Measurements from ENCODE around the gene SLCO2A1. TPM values are rescaled to one million over a fixed set of nuclear protein-coding genes. Genes with fewer than 3 reads are reported as not detected.

SLCO2A1 gene
- total RNA-seq, 2 donors from 2014 or later, result 26.3 to 34.8 TPM

DNA sequence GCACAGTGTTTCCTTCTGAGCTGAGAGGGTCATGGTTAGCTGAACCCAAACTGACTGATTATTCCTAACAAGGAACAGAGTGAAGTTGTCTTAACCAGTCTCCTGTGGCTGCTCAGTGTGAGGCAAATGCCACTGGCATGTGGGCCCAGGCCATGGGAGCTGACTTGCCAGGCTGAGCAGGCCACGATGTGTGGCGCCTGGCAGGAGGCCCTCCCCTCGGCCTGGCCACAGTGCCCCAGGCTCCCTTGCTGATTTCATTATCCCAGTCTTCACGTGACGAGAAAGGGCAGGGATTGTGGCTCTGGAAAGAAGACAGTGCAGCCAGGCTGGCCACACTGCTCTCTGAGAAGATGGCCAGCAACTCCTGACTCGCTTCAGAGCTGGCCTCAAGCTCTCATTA lies 58.8 kb downstream of the SLCO2A1 start:
- H3K27ac ChIP-seq, result no peak overlapping the region
- H3K36me3 ChIP-seq, result no peaks in the 10 kb centered on the region
- TF ChIP-seq, protein P1, sequence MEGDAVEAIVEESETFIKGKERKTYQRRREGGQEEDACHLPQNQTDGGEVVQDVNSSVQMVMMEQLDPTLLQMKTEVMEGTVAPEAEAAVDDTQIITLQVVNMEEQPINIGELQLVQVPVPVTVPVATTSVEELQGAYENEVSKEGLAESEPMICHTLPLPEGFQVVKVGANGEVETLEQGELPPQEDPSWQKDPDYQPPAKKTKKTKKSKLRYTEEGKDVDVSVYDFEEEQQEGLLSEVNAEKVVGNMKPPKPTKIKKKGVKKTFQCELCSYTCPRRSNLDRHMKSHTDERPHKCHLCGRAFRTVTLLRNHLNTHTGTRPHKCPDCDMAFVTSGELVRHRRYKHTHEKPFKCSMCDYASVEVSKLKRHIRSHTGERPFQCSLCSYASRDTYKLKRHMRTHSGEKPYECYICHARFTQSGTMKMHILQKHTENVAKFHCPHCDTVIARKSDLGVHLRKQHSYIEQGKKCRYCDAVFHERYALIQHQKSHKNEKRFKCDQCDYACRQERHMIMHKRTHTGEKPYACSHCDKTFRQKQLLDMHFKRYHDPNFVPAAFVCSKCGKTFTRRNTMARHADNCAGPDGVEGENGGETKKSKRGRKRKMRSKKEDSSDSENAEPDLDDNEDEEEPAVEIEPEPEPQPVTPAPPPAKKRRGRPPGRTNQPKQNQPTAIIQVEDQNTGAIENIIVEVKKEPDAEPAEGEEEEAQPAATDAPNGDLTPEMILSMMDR (IDR thresholded peaks at IDR 0.05), result no peak
- no peak for DNase-seq
- H3K9me3 ChIP-seq, result no peaks in the 10 kb centered on the region
- H3K4me3 ChIP-seq, result no peak overlapping the region
- H3K27me3 ChIP-seq, result no peaks in the 10 kb centered on the region
- no peak overlapping the region for H3K9ac ChIP-seq (ENCODE audit: low read depth in 2 of 2, low read length in 2 of 2)
- no peaks in the 10 kb centered on the region for H3K4me1 ChIP-seq
- intact Hi-C loops (cut with DNase I), result no loop called here

DNA sequence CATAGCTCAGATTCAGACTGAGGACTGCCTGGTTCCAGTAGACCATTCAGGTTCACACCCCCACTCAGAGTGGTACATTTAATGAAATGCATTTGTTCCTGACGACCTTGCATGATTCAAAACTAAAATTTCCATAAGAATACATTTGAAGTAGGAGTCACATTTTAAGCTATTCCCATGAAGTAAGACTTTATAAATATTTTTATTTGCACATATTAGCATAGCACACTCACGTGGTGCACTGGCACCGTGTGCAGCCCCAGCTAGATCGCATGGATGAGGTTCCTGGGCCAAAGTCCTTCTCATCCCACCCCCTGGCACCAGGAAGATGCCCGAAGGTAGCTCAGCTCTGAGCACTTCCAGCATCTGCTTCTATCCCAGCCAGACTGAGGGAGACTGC lies 59.4 kb downstream of the SLCO2A1 start:
- H3K4me1 ChIP-seq, result no peaks in the 10 kb centered on the region
- no peak for DNase-seq
- no peak overlapping the region for H3K9ac ChIP-seq (ENCODE audit: low read depth in 2 of 2, low read length in 2 of 2)
- H3K36me3 ChIP-seq, result no peaks in the 10 kb centered on the region
- TF ChIP-seq, protein P1 (IDR thresholded peaks at IDR 0.05), result no peak
- no peaks in the 10 kb centered on the region for H3K27me3 ChIP-seq
- intact Hi-C loops (cut with DNase I), result no loop called here
- H3K4me3 ChIP-seq, result no peak overlapping the region
- H3K9me3 ChIP-seq, result no peaks in the 10 kb centered on the region
- H3K27ac ChIP-seq, result no peak overlapping the region

DNA sequence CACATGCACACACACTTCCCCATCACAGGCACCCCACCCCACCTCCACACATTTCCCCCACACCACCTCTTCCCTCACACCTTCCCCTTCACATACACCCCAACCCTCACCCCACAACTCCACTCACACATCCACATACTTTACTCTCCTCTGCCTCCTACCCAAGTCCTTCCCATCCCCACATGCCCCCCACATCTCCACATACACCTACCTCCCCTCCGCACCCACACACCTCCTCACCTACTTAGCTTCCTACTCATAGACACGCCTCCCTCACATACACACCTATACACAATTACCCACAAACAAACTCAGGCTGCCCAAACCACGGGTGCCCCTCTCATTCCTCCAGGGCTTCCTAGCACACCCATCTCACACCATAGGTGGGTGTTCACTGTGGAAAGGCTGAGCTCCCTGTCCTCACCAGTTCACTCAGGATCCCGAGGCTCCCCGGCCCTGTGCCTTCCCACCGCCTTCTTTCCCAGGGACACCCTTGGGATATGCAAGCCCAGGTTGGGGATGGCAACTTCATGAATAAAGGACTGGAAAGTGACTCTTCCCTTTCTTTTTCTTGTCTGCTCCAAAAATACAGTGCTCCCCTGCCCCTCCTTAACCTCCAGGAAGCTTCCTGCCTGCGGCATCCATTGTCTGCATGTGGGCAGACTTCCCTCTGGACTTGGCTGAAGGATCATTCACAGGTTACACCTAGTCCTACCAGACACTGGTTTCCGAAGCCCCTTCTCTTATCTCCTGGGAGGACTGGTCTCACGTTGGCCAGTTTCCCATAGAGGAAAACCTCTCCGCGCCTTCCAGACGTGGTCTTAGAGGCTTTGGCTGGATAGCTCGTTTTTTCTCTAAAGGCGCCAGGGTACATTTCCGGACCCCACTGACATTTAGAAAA lies 61.5 kb downstream of the SLCO2A1 start:
- Histone ChIP-seq H3K4me1 (no peaks in the 10 kb centered on the region), H3K36me3 (no peaks in the 10 kb centered on the region), H3K9me3 (no peaks in the 10 kb centered on the region), H3K27me3 (no peaks in the 10 kb centered on the region), H3K27ac (no peak overlapping the region), H3K4me3 (no peak overlapping the region), H3K9ac (ENCODE audit: low read depth in 2 of 2, low read length in 2 of 2) (no peak overlapping the region)
- TF ChIP-seq, protein P1 (IDR thresholded peaks at IDR 0.05), result no peak
- no peak for DNase-seq
- intact Hi-C loops (cut with DNase I), result no loop called here

DNA sequence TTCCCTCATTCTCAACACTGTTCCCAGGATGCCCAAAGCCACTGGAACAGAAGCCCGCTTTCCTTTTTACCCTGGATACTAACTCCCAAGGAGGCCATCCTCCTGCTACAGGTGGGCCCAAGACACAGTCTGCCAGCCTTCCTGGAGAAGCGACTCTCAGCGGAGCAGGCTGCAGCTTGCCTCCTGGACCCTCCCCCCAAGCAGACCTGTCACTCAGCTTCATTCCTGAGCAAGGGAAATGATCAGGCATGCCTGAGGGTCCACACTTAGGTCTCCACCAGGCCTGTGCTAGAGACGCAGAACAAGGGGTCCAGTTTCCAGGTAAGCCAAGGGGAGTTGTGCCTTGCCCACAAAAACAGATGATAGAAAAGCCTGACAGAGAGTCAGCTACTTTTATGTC lies 62.8 kb downstream of the SLCO2A1 start:
- TF ChIP-seq, protein P1 (IDR thresholded peaks at IDR 0.05), result no peak
- intact Hi-C loops (cut with DNase I), result no loop called here
- no peak for DNase-seq
- no peak overlapping the region for H3K27ac ChIP-seq
- no peak overlapping the region for H3K9ac ChIP-seq (ENCODE audit: low read depth in 2 of 2, low read length in 2 of 2)
- no peaks in the 10 kb centered on the region for H3K9me3 ChIP-seq
- H3K36me3 ChIP-seq, result no peaks in the 10 kb centered on the region
- no peaks in the 10 kb centered on the region for H3K4me1 ChIP-seq
- H3K27me3 ChIP-seq, result no peaks in the 10 kb centered on the region
- no peak overlapping the region for H3K4me3 ChIP-seq

DNA sequence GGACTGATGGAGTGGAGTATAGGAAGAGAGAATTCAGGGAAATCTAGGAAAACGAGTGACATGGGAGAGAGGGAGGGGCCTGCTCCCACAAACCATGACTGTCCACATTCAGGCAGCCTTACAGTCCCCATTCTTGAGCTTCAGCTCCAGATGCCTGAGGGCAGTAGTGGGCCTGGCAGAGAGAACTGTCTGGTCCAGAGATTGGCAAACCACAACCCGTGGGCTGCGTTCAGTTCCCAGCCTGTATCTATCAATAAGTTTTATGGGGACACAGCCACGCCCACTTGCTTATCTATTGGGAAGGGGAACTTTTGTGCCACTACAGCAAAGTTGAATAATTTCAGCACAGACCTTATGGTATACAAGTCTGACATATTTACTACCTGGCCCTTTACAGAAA lies 63.8 kb downstream of the SLCO2A1 start:
- H3K4me3 ChIP-seq, result no peak overlapping the region
- H3K36me3 ChIP-seq, result no peaks in the 10 kb centered on the region
- no peaks in the 10 kb centered on the region for H3K9me3 ChIP-seq
- H3K9ac ChIP-seq (ENCODE audit: low read depth in 2 of 2, low read length in 2 of 2), result no peak overlapping the region
- no peaks in the 10 kb centered on the region for H3K4me1 ChIP-seq
- intact Hi-C loops (cut with DNase I), result no loop called here
- no peak for DNase-seq
- TF ChIP-seq, protein P1 (IDR thresholded peaks at IDR 0.05), result no peak
- no peak overlapping the region for H3K27ac ChIP-seq
- H3K27me3 ChIP-seq, result no peaks in the 10 kb centered on the region

Measured in colonic mucosa (tissue), 4 donors.